Mucosa of descending colon (tissue), 3 donors: ENCODE data around the gene GPR34. TPM values are rescaled to one million over a fixed set of nuclear protein-coding genes. Genes with fewer than 3 reads are reported as not detected.

Experiments used
- ATAC-seq: fragments of 200-7000 bp; cut with Tn5 transposase; one replicate; pipeline ENCODE4 v1.9.1; 2020; ENCODE audit warnings: mild to moderate bottlenecking, moderate library complexity
- DNase-seq, 3 donors: peaks; one replicate each; pipeline ENCODE4 v3.0.0-alpha.2; 2020
- H3K36me3 ChIP-seq: fragments of 200-600 bp; one replicate; pipeline ENCODE4 v1.8.0; 2021; ENCODE audit warnings: low read depth, mild to moderate bottlenecking
- H3K4me1 ChIP-seq: fragments of 200-600 bp; one replicate; pipeline ENCODE4 v1.8.0; 2021; ENCODE audit warnings: low read depth, mild to moderate bottlenecking
- H3K4me3 ChIP-seq: fragments of 200-600 bp; one replicate; pipeline ENCODE4 v1.8.0; 2021; ENCODE audit warnings: mild to moderate bottlenecking
- H3K9me3 ChIP-seq: fragments of 200-600 bp; one replicate; pipeline ENCODE4 v1.8.0; 2021; ENCODE audit warnings: mild to moderate bottlenecking
- intact Hi-C, 2 donors: fragments of 100-400 bp; cut with DNase I in 1 of 2; cut with micrococcal nuclease in 1 of 2; formaldehyde crosslinking; loops; one replicate each; pipeline versions ENCODE4 v1.11.0 to v1.11.1; 2022; cut with DNase I, micrococcal nuclease
- total RNA-seq, 3 donors: library from RNA; stranded (reverse); fragmentation: NEBNext Ultra II Directional in 2 of 3; extraction: Animal tissue kit (Norgen Biotek cat#: 25700) in 2 of 3; gene quantifications; one replicate each; pipeline versions ENCODE4 v1.2.1 to v1.2.4, GENCODE V29; 2021 to 2023
- TF ChIP-seq, protein P1 (sequence below): fragments of 200-600 bp; IDR thresholded peaks from one replicate; pipeline ENCODE4 v1.8.0; 2022; ENCODE audit warnings: antibody characterized with exemption, mild to moderate bottlenecking
- donor health status: DM: no; HTN: no; CAD: no; lungs with moderate emphysema.
- donor health status: DM: no; HTN: no; CAD: no.
- donor health status: DM: no; HTN: yes; CAD: no.

Gene GPR34
- total RNA-seq, 3 donors from 2014 or later, result 2.0 to 11.9 (median 11.4) TPM

DNA sequence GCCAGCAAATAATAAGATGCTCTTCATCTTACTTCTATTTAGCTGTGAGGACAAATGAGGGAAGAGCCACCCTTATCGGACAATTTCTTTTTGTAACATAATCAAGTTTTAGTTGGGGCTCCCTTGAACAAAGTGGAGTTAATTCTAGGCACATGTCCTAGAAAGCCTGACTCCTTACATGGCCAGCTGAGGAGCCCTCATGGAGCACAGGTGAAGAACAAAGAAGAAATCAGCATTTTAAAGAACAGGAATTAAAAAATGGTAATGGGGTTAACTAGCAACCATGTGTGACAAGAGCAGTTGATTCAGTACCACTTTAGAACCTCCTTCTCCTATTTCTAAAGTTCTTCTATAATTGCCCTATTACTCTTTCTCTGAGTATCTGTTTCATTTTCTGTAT lies 51.1 kb downstream of the GPR34 start:
- H3K4me1 ChIP-seq, result no peaks in the 10 kb centered on the region
- no peaks in the 10 kb centered on the region for H3K36me3 ChIP-seq
- ATAC-seq, result no peak
- TF ChIP-seq, protein P1, sequence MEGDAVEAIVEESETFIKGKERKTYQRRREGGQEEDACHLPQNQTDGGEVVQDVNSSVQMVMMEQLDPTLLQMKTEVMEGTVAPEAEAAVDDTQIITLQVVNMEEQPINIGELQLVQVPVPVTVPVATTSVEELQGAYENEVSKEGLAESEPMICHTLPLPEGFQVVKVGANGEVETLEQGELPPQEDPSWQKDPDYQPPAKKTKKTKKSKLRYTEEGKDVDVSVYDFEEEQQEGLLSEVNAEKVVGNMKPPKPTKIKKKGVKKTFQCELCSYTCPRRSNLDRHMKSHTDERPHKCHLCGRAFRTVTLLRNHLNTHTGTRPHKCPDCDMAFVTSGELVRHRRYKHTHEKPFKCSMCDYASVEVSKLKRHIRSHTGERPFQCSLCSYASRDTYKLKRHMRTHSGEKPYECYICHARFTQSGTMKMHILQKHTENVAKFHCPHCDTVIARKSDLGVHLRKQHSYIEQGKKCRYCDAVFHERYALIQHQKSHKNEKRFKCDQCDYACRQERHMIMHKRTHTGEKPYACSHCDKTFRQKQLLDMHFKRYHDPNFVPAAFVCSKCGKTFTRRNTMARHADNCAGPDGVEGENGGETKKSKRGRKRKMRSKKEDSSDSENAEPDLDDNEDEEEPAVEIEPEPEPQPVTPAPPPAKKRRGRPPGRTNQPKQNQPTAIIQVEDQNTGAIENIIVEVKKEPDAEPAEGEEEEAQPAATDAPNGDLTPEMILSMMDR, result no peak
- H3K4me3 ChIP-seq, result no peak overlapping the region
- intact Hi-C loops, result no loop called here
- H3K9me3 ChIP-seq, result no peaks in the 10 kb centered on the region
- DNase-seq, result no peak

Other genes starting within 250 kb of the GPR34 start
- not detected for gene NYX, start 241.6 kb upstream of the GPR34 start, total RNA-seq
- gene GPR82, start 35.2 kb downstream of the GPR34 start, total RNA-seq, result 1 to 10 TPM in 1 of 3 donors, under 1 TPM in 2; 0.57 to 1.3 (median 0.64) TPM
- 100 to 1,000 TPM in 1 of 3 donors, 10 to 100 TPM in 2; 50.6 to 108 (median 83.3) TPM for gene CASK, start 234.6 kb downstream of the GPR34 start, total RNA-seq